WERI-Rb-1 (cell line): Measurements from ENCODE around the gene KDM3B.

Experiments used
- DNase-seq: peaks from one replicate; pipeline ENCODE4 v3.0.0-alpha.2; 2020
- H3K27ac ChIP-seq: fragments of 250-450 bp; sonication (Bioruptor Pico); 2 replicates; pipeline ENCODE4 v1.5.1; 2020; ENCODE audit warnings: mild to moderate bottlenecking, moderate library complexity
- H3K27me3 ChIP-seq: fragments of 250-450 bp; sonication (Bioruptor Pico); 2 replicates; pipeline ENCODE4 v1.5.1; 2021; ENCODE audit warnings: mild to moderate bottlenecking, low read depth, moderate library complexity; ENCODE audit not compliant: insufficient read depth, severe bottlenecking
- H3K36me3 ChIP-seq: fragments of 250-450 bp; sonication (Bioruptor Pico); 2 replicates; pipeline ENCODE4 v1.5.1; 2020; ENCODE audit warnings: mild to moderate bottlenecking, moderate library complexity
- H3K4me3 ChIP-seq: 2 replicates; pipeline ENCODE4 v1.5.1; 2011; ENCODE audit warnings: low read depth, mild to moderate bottlenecking, control low read depth, low read length
- H3K9me3 ChIP-seq: fragments of 250-450 bp; sonication (Bioruptor Pico); 2 replicates; pipeline ENCODE4 v1.5.1; 2021; ENCODE audit warnings: mild to moderate bottlenecking, moderate library complexity; ENCODE audit not compliant: severe bottlenecking
- CTCF ChIP-seq: IDR thresholded peaks from 2 replicates; pipeline ENCODE4 v1.5.1; 2011; ENCODE audit warnings: low read depth, mild to moderate bottlenecking, control low read depth, inconsistent platforms, low read length

The KDM3B gene

GRCh38 chr5:138330813-138331448 lies 21.6 kb upstream of the KDM3B start:
- H3K9me3 ChIP-seq = no peaks in the 10 kb centered on the region
- H3K27me3 ChIP-seq = no peaks in the 10 kb centered on the region
- H3K4me3 ChIP-seq = peak overlapping the region; percentile 89
- no peak for DNase-seq
- H3K27ac ChIP-seq = peak overlapping the region; percentile 93
- peaks cover 15% of the 10 kb centered on the region for H3K36me3 ChIP-seq
- TF ChIP-seq CTCF = no peak

GRCh38 chr5:138331449-138332368 lies 20.8 kb upstream of the KDM3B start, which contains the start of gene CDC25C:
Gene CDC25C, minus strand, starts transcription at chr5:138331804. Its CDS starts 624 bp downstream, at chr5:138331180.
- Histone ChIP-seq H3K4me3 (peak within 1 kb of the TSS; percentile 89), H3K27me3 (no peaks in the 10 kb centered on the region), H3K36me3 (peaks cover 15% of the 10 kb centered on the region), H3K9me3 (no peaks in the 10 kb centered on the region), H3K27ac (peak within 1 kb of the TSS; percentile 93)
- no peak for TF ChIP-seq CTCF
- peak; percentile 99 for DNase-seq

DNA sequence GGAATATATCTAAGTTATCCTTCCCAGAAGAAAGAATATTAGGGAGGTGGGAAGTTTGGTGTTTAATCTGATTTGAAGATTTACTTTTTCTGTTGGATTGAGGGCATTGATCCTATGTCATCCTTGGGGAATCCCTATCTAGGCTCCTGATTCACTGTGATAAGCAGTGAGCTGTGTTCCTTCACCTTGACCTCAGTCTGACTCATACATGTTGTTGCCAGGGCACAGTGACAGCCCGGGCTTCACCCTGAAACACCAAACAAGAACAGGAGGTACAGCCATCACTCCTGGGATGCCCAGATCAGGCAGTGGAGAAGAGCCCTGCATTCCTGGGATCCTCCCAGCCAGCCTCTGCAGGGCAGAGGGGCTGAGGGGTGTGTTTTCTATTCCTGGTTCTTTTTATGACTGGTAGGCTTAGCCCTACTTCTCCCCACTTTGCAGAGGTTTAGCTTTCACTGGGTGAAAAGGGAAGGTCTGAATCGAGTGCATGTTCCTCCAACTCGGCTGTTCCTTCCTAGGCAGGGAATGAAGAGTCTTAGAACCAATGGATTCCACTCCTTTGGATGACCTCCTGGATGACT lies 17.5 kb upstream of the KDM3B start:
- H3K4me3 ChIP-seq = no peak overlapping the region
- no peak for DNase-seq
- H3K9me3 ChIP-seq = no peaks in the 10 kb centered on the region
- H3K36me3 ChIP-seq = peaks cover 3% of the 10 kb centered on the region
- H3K27ac ChIP-seq = no peak overlapping the region
- no peak for TF ChIP-seq CTCF
- H3K27me3 ChIP-seq = no peaks in the 10 kb centered on the region

- peak overlapping the region; percentile 100 for H3K27ac ChIP-seq
Measured at GRCh38 chr5:138336952-138337684, 15.4 kb upstream of the KDM3B start.

More at GRCh38 chr5:138336952-138337684, 15.4 kb upstream of the KDM3B start:
- TF ChIP-seq CTCF = no peak
- peak; percentile 90 for DNase-seq
- Histone ChIP-seq H3K36me3 (peaks cover 19% of the 10 kb centered on the region), H3K9me3 (no peaks in the 10 kb centered on the region), H3K4me3 (peak overlapping the region; percentile 78), H3K27me3 (no peaks in the 10 kb centered on the region)
